Neural cell (in vitro differentiated cells): ENCODE results near the gene ARHGEF40. TPM values are rescaled to one million over a fixed set of nuclear protein-coding genes. Genes with fewer than 3 reads are reported as not detected.

Source experiments
- H2AFZ ChIP-seq: fragments of 200-600, 300-800 bp; sonication (generic), shearing (Covaris generic); 2 replicates; pipeline ENCODE4 v1.6.0; 2014; ENCODE audit warnings: low read depth, mild to moderate bottlenecking, antibody characterized with exemption, low read length, moderate library complexity
- H3F3A ChIP-seq: fragments of 200-600 bp; shearing (Covaris generic); 2 replicates; pipeline ENCODE4 v1.6.1; 2016; ENCODE audit warnings: mild to moderate bottlenecking, moderate library complexity, mixed read lengths, antibody characterized with exemption, low read length; ENCODE audit not compliant: insufficient read depth, poor library complexity, severe bottlenecking
- H3K27ac ChIP-seq: fragments of 200-600, 300-800 bp; sonication (generic), shearing (Covaris generic); 2 replicates; pipeline ENCODE4 v1.5.1; 2014; ENCODE audit warnings: mild to moderate bottlenecking, low read length, moderate library complexity
- H3K27me3 ChIP-seq: fragments of 300-800, 200-600 bp; sonication (generic), shearing (Covaris generic); 2 replicates; pipeline ENCODE4 v1.6.0; 2014; ENCODE audit warnings: mild to moderate bottlenecking, low read depth, low read length, moderate library complexity; ENCODE audit not compliant: insufficient read depth
- H3K36me3 ChIP-seq: fragments of 300-800, 200-600 bp; sonication (generic), shearing (Covaris generic); 2 replicates; pipeline ENCODE4 v1.5.1; 2014; ENCODE audit warnings: mild to moderate bottlenecking, antibody characterized with exemption, low read length, moderate library complexity; ENCODE audit not compliant: insufficient read depth
- H3K4me2 ChIP-seq: fragments of 300-800, 200-600 bp; sonication (generic), shearing (Covaris generic); 2 replicates; pipeline ENCODE4 v1.6.0; 2014; ENCODE audit warnings: mild to moderate bottlenecking, low read length
- H3K4me3 ChIP-seq: fragments of 300-800, 200-600 bp; sonication (generic), shearing (Covaris generic); 2 replicates; pipeline ENCODE4 v1.5.1; 2014; ENCODE audit warnings: mild to moderate bottlenecking, low read length, moderate library complexity
- H3K79me2 ChIP-seq: fragments of 200-600 bp; shearing (Covaris generic); replicated peaks from 2 replicates; pipeline ENCODE4 v1.6.0; 2014; ENCODE audit warnings: mild to moderate bottlenecking, low read length, moderate library complexity; ENCODE audit not compliant: insufficient read depth
- H3K9ac ChIP-seq: fragments of 300-800, 200-600 bp; sonication (generic), shearing (Covaris generic); 2 replicates; pipeline ENCODE4 v1.6.1; 2016; ENCODE audit warnings: mild to moderate bottlenecking, low read length, mixed read lengths
- H3K9me2 ChIP-seq: fragments of 200-600 bp; shearing (Covaris generic); 2 replicates; pipeline ENCODE4 v1.6.1; 2016; ENCODE audit warnings: mild to moderate bottlenecking, low read length, mixed read lengths; ENCODE audit not compliant: insufficient read depth
- H3K9me3 ChIP-seq: fragments of 200-600, 300-800 bp; sonication (generic), shearing (Covaris generic); 2 replicates; pipeline ENCODE4 v1.6.1; 2016; ENCODE audit warnings: mild to moderate bottlenecking, mixed run types, low read length, moderate library complexity, mixed read lengths
- H4K20me1 ChIP-seq: fragments of 200-600 bp; shearing (Covaris generic); 2 replicates; pipeline ENCODE4 v1.6.1; 2016; ENCODE audit warnings: mild to moderate bottlenecking, mixed run types; ENCODE audit not compliant: insufficient read depth
- CTCF ChIP-seq: fragments of 450-650 bp; IDR thresholded peaks from 2 replicates; pipeline ENCODE4 v1.5.1; 2014; ENCODE audit warnings: antibody characterized with exemption, mild to moderate bottlenecking, moderate library complexity; ENCODE audit not compliant: poor library complexity, severe bottlenecking
- EP300 ChIP-seq: fragments of 450-650 bp; conservative IDR thresholded peaks from 2 replicates; pipeline ENCODE4 v1.6.1; 2014; ENCODE audit warnings: antibody characterized with exemption, mild to moderate bottlenecking, moderate library complexity; ENCODE audit not compliant: poor library complexity, severe bottlenecking
- EZH2 ChIP-seq: fragments of 200-600, 300-800 bp; shearing (Covaris generic), sonication (generic); IDR thresholded peaks from 2 replicates; pipeline ENCODE4 v1.6.1; 2014; ENCODE audit warnings: antibody characterized with exemption, low read length, borderline replicate concordance, mild to moderate bottlenecking; ENCODE audit not compliant: insufficient read depth, poor library complexity, severe bottlenecking
- MXI1 ChIP-seq: fragments of 450-650 bp; conservative IDR thresholded peaks from 2 replicates; pipeline ENCODE4 v1.6.1; 2014; ENCODE audit warnings: antibody characterized with exemption, mild to moderate bottlenecking; ENCODE audit not compliant: poor library complexity, severe bottlenecking
- POLR2AphosphoS5 ChIP-seq: IDR thresholded peaks from 2 replicates; pipeline ENCODE4 v1.6.1; 2012
- RAD21 ChIP-seq: fragments of 450-650 bp; conservative IDR thresholded peaks from 2 replicates; pipeline ENCODE4 v1.6.1; 2014; ENCODE audit warnings: antibody characterized with exemption, mild to moderate bottlenecking, moderate library complexity
- REST ChIP-seq: IDR thresholded peaks from 2 replicates; pipeline ENCODE4 v1.6.1; 2012; ENCODE audit warnings: borderline replicate concordance
- SMC3 ChIP-seq: fragments of 450-650 bp; conservative IDR thresholded peaks from 2 replicates; pipeline ENCODE4 v1.6.1; 2014; ENCODE audit warnings: antibody characterized with exemption, mild to moderate bottlenecking, moderate library complexity; ENCODE audit not compliant: poor library complexity
- TAF1 ChIP-seq: IDR thresholded peaks from 2 replicates; pipeline ENCODE4 v1.6.1; 2012; ENCODE audit warnings: low read depth
- polyA plus RNA-seq: library from polyadenylated mRNA; depleted of rRNA; stranded (reverse); fragments of >200 nt; gene quantifications from 2 replicates; pipeline ENCODE4 v1.2.3, GENCODE V29; 2014

The ARHGEF40 gene
- polyA plus RNA-seq, 1 donor from 2014 or later = 28.9 TPM

GRCh38 chr14:21034707-21035106 is 35.4 kb upstream of the ARHGEF40 start, which contains the start of gene RNASE13:
TSS of gene RNASE13 (minus strand) at chr14:21034807. CDS start at chr14:21034288, 519 bp downstream.
- Histone ChIP-seq H2AFZ (no peak within 1 kb of the TSS), H3K9ac (no peak within 1 kb of the TSS), H3K27ac (no peak within 1 kb of the TSS), H3K9me3 (no peaks in the 10 kb centered on the region), H3F3A (no peaks in the 10 kb centered on the region), H3K4me2 (no peak within 1 kb of the TSS), H4K20me1 (no peaks in the 10 kb centered on the region), H3K9me2 (no peaks in the 10 kb centered on the region), H3K27me3 (no peaks in the 10 kb centered on the region), H3K79me2 (no peaks in the 10 kb centered on the region), H3K36me3 (no peaks in the 10 kb centered on the region), H3K4me3 (no peak within 1 kb of the TSS)
- no peak for TF ChIP-seq EP300
- TF ChIP-seq TAF1 = no peak
- TF ChIP-seq REST = no peak
- no peak for TF ChIP-seq MXI1
- no peak for TF ChIP-seq SMC3
- TF ChIP-seq CTCF = no peak
- no peak for TF ChIP-seq POLR2AphosphoS5
- no peak for TF ChIP-seq RAD21
- no peak for TF ChIP-seq EZH2

DNA sequence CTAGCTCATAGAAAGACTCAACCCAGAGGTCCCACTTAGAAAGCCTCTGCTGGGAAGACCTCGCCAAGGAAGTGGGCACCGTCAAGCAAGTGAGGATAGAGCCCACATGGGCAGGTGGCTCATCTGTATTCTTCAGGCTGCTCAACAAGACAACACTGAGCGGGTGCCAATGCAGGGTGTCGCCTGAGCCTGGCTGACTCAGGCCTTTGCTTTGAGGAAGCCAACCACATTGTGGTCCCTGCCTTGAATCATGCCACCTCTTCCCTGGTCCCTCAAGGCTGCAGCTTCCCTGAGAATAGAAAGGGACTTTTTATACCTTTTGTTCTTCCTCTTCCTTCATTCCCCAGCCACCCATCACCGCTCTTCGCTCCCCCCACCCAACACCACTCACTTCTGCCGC is 33.4 kb upstream of the ARHGEF40 start:
- no peak overlapping the region for H3K27ac ChIP-seq

More for the DNA sequence above, 33.4 kb upstream of the ARHGEF40 start:
- no peaks in the 10 kb centered on the region for H3K27me3 ChIP-seq
- no peak overlapping the region for H3K9ac ChIP-seq
- H4K20me1 ChIP-seq = no peaks in the 10 kb centered on the region
- H3K4me3 ChIP-seq = no peak overlapping the region
- H3K9me2 ChIP-seq = no peaks in the 10 kb centered on the region
- no peaks in the 10 kb centered on the region for H3K36me3 ChIP-seq
- H2AFZ ChIP-seq = no peak overlapping the region
- no peaks in the 10 kb centered on the region for H3K79me2 ChIP-seq
- H3K9me3 ChIP-seq = no peaks in the 10 kb centered on the region
- TF ChIP-seq POLR2AphosphoS5 (no peak), REST (no peak), RAD21 (no peak), SMC3 (no peak), CTCF (no peak), EZH2 (no peak), TAF1 (no peak), EP300 (no peak), MXI1 (no peak)
- no peak overlapping the region for H3K4me2 ChIP-seq
- no peaks in the 10 kb centered on the region for H3F3A ChIP-seq
